ENCODE results near the gene THSD7A. TPM values are rescaled to one million over a fixed set of nuclear protein-coding genes. Genes with fewer than 3 reads are reported as not detected.

The THSD7A gene
- total and polyA plus RNA-seq, 2 donors from 2014 or later = 5.1 to 24.3 TPM

DNA sequence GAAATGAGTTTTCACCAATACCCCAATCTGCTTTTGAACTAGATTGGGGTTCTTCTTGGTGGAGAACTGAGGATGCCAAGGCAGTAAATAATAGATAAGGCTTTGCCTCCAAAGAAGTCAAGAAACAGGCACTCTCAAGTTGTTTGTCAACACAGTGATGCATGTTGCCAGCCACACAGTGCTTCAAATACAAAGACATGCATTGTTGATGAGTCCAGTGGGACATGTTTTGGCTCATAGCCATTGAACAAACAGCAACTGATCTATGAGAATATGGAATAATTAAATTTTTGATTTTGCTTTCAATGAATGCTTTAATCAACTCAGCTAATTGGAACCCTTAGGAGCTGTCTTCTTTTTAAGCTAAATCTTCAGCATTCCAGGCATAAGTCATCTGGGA is 346.4 kb downstream of the THSD7A start:
- Histone ChIP-seq H3K9me3 (ENCODE audit: control insufficient read depth in 2 of 3, insufficient read depth in 1 of 3, low read length in 3 of 3) (no peaks in the 10 kb centered on the region), H3K9ac (ENCODE audit: low read length in 3 of 3) (no peak overlapping the region), H3K36me3 (ENCODE audit: control insufficient read depth in 2 of 3, insufficient read depth in 3 of 3, low read length in 3 of 3) (peaks cover 0 to 4% (median 0%) of the 10 kb centered on the region in 3 donors), H3K4me3 (ENCODE audit: low read length in 3 of 3) (no peak overlapping the region), H3K27ac (ENCODE audit: low read depth in 2 of 2, low read length in 2 of 2) (no peak overlapping the region), H3K4me1 (ENCODE audit: control insufficient read depth in 2 of 3, insufficient read depth in 2 of 3, low read depth in 1 of 3, low read length in 3 of 3) (no peaks in the 10 kb centered on the region), H3K27me3 (ENCODE audit: control insufficient read depth, insufficient read depth, low read length) (no peaks in the 10 kb centered on the region)
- FAIRE-seq = no peak
- intact Hi-C loops (cut with DNase I) = no loop called here
- no peak for DNase-seq
- TF ChIP-seq, protein P1, sequence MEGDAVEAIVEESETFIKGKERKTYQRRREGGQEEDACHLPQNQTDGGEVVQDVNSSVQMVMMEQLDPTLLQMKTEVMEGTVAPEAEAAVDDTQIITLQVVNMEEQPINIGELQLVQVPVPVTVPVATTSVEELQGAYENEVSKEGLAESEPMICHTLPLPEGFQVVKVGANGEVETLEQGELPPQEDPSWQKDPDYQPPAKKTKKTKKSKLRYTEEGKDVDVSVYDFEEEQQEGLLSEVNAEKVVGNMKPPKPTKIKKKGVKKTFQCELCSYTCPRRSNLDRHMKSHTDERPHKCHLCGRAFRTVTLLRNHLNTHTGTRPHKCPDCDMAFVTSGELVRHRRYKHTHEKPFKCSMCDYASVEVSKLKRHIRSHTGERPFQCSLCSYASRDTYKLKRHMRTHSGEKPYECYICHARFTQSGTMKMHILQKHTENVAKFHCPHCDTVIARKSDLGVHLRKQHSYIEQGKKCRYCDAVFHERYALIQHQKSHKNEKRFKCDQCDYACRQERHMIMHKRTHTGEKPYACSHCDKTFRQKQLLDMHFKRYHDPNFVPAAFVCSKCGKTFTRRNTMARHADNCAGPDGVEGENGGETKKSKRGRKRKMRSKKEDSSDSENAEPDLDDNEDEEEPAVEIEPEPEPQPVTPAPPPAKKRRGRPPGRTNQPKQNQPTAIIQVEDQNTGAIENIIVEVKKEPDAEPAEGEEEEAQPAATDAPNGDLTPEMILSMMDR (IDR thresholded peaks at IDR 0.05; ENCODE audit: borderline replicate concordance, extremely low read depth, insufficient read depth) = no peak

GRCh38 chr7:11480143-11480542 is 351.9 kb downstream of the THSD7A start:
- Histone ChIP-seq H3K4me3 (ENCODE audit: low read length in 3 of 3) (no peak overlapping the region), H3K27me3 (ENCODE audit: control insufficient read depth, insufficient read depth, low read length) (no peaks in the 10 kb centered on the region), H3K9ac (ENCODE audit: low read length in 3 of 3) (no peak overlapping the region), H3K36me3 (ENCODE audit: control insufficient read depth in 2 of 3, insufficient read depth in 3 of 3, low read length in 3 of 3) (peaks cover 0 to 4% (median 0%) of the 10 kb centered on the region in 3 donors), H3K4me1 (ENCODE audit: control insufficient read depth in 2 of 3, insufficient read depth in 2 of 3, low read depth in 1 of 3, low read length in 3 of 3) (no peaks in the 10 kb centered on the region), H3K9me3 (ENCODE audit: control insufficient read depth in 2 of 3, insufficient read depth in 1 of 3, low read length in 3 of 3) (no peaks in the 10 kb centered on the region), H3K27ac (ENCODE audit: low read depth in 2 of 2, low read length in 2 of 2) (no peak overlapping the region)
- TF ChIP-seq, protein P1 (IDR thresholded peaks at IDR 0.05; ENCODE audit: borderline replicate concordance, extremely low read depth, insufficient read depth) = no peak
- no peak for DNase-seq
- no peak for FAIRE-seq
- intact Hi-C loops (cut with DNase I) = no loop called here

- H3K27me3 ChIP-seq (ENCODE audit: control insufficient read depth, insufficient read depth, low read length) = no peaks in the 10 kb centered on the region
- no peaks in the 10 kb centered on the region for H3K4me1 ChIP-seq (ENCODE audit: control insufficient read depth in 2 of 3, insufficient read depth in 2 of 3, low read depth in 1 of 3, low read length in 3 of 3)
- peaks cover 0 to 6% (median 0%) of the 10 kb centered on the region in 3 donors for H3K36me3 ChIP-seq (ENCODE audit: control insufficient read depth in 2 of 3, insufficient read depth in 3 of 3, low read length in 3 of 3)
- intact Hi-C loops (cut with DNase I) = no loop called here
- FAIRE-seq (no peak), DNase-seq (no peak)
- TF ChIP-seq, protein P1 (IDR thresholded peaks at IDR 0.05; ENCODE audit: borderline replicate concordance, extremely low read depth, insufficient read depth) = no peak
- H3K9ac ChIP-seq (ENCODE audit: low read length in 3 of 3) = no peak overlapping the region
- no peak overlapping the region for H3K4me3 ChIP-seq (ENCODE audit: low read length in 3 of 3)
- no peak overlapping the region for H3K27ac ChIP-seq (ENCODE audit: low read depth in 2 of 2, low read length in 2 of 2)
- no peaks in the 10 kb centered on the region for H3K9me3 ChIP-seq (ENCODE audit: control insufficient read depth in 2 of 3, insufficient read depth in 1 of 3, low read length in 3 of 3)
Measured at GRCh38 chr7:11478882-11479281, 353.1 kb downstream of the THSD7A start.

- no peak for DNase-seq
- Histone ChIP-seq H3K27me3 (ENCODE audit: control insufficient read depth, insufficient read depth, low read length) (no peaks in the 10 kb centered on the region), H3K4me3 (ENCODE audit: low read length in 3 of 3) (no peak overlapping the region), H3K27ac (ENCODE audit: low read depth in 2 of 2, low read length in 2 of 2) (no peak overlapping the region), H3K4me1 (ENCODE audit: control insufficient read depth in 2 of 3, insufficient read depth in 2 of 3, low read depth in 1 of 3, low read length in 3 of 3) (no peaks in the 10 kb centered on the region), H3K36me3 (ENCODE audit: control insufficient read depth in 2 of 3, insufficient read depth in 3 of 3, low read length in 3 of 3) (peaks cover 0 to 9% (median 0%) of the 10 kb centered on the region in 3 donors), H3K9me3 (ENCODE audit: control insufficient read depth in 2 of 3, insufficient read depth in 1 of 3, low read length in 3 of 3) (no peaks in the 10 kb centered on the region), H3K9ac (ENCODE audit: low read length in 3 of 3) (no peak overlapping the region)
- intact Hi-C loops (cut with DNase I) = no loop called here
- FAIRE-seq = no peak
- TF ChIP-seq, protein P1 (IDR thresholded peaks at IDR 0.05; ENCODE audit: borderline replicate concordance, extremely low read depth, insufficient read depth) = no peak
Measured at GRCh38 chr7:11478426-11478825, 353.6 kb downstream of the THSD7A start.
